Large intestine (tissue), 3 donors: ENCODE results near the gene PRDM16. TPM values are rescaled to one million over a fixed set of nuclear protein-coding genes. Genes with fewer than 3 reads are reported as not detected.

Experiments
- DNase-seq, 2 donors: peaks; one replicate each; pipeline versions ENCODE4 v3.0.0 to v3.0.0-alpha.2; 2013
- H3K27ac ChIP-seq: one replicate; pipeline ENCODE4 v1.5.1; 2013; ENCODE audit warnings: low read length
- H3K27me3 ChIP-seq: 2 replicates; pipeline ENCODE4 v1.6.1; 2013; ENCODE audit warnings: low read length; ENCODE audit not compliant: control insufficient read depth, insufficient read depth
- H3K36me3 ChIP-seq: 2 replicates; pipeline ENCODE4 v1.6.1; 2013; ENCODE audit warnings: low read length; ENCODE audit not compliant: control insufficient read depth, insufficient read depth
- H3K4me1 ChIP-seq: one replicate; pipeline ENCODE4 v1.6.1; 2013; ENCODE audit warnings: low read length; ENCODE audit not compliant: control insufficient read depth, insufficient read depth
- H3K4me3 ChIP-seq: one replicate; pipeline ENCODE4 v1.5.1; 2013; ENCODE audit warnings: low read length
- H3K9me3 ChIP-seq: one replicate; pipeline ENCODE4 v1.6.1; 2013; ENCODE audit warnings: mild to moderate bottlenecking, low read depth, low read length, moderate library complexity; ENCODE audit not compliant: control insufficient read depth
- WGBS: methylation state at CpG from one replicate; pipeline ENCODE4 v1.1.5; 2013; ENCODE audit warnings: low lambda C conversion rate; ENCODE audit not compliant: insufficient coverage; 5-methylcytosine and 5-hydroxymethylcytosine counted together
- polyA plus RNA-seq: library from polyadenylated mRNA; unstranded; fragments of 120-200 nt; gene quantifications from one replicate; pipeline ENCODE4 v1.2.1, GENCODE V29; 2013

PRDM16 gene
- polyA plus RNA-seq, 1 donor = 20.6 TPM

DNA sequence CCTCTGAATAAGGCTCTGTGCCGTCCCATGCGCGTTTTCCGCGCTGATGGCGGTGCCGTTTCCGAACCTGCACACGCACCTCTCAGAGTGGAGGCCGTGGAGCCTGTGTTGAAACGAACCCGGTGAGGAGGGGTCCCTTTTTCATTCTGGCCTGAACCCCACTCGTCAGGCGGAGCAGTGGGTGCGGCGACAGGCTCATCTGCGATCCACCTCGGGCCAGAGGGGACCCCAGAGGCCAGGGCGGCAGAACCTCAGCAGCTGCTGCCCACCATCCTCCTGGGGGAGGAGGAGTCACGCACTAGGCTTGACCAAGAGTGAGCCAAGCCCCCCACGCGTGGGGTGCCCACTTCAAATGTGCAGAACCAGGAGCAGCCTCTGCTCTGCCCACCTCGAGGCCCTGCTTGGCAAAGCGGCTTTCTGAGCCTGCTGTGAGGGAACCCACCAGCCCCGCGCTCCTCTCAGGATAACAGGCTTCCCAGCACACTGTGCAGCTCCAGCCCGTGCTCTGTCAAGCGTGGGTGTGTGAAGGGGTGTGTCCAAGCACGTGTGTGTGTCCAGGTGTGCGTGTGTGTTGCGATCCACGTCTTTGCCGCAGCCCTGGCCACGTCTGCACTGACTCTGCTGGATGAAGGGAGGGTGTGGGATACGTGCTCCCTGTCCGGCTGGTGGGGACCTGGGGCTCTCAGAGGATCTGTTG, 6.8 kb downstream of the PRDM16 start:
- no peak for DNase-seq
- Histone ChIP-seq H3K36me3 (no peaks in the 10 kb centered on the region), H3K27me3 (peaks cover 61% of the 10 kb centered on the region), H3K4me1 (no peaks in the 10 kb centered on the region), H3K27ac (no peak overlapping the region), H3K9me3 (peaks cover 11% of the 10 kb centered on the region), H3K4me3 (no peak overlapping the region)
- no CpG with 5 or more reads among the region's 36 CpGs for WGBS

DNA sequence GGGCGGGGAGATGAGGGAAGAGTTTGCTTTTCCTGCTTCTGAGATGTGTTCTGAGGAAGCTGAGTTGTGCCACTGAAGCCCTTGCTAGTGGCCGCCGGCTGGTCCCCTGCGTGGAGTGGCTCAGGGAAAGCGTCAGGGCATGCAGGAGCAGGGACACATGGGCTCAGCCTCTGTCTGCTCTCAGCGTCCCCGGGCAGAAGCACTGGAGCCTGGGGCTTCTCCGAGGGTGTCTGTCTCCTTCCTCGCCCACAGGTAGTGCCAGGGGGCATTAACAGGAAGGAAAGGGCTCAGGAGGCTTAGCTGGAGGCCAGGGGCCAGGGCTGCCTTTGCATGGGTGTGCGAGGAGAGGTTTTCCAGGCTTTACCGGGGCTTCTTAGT, 7.3 kb downstream of the PRDM16 start:
- H3K4me3 ChIP-seq = no peak overlapping the region
- no peak overlapping the region for H3K27ac ChIP-seq
- no peaks in the 10 kb centered on the region for H3K4me1 ChIP-seq
- peaks cover 7% of the 10 kb centered on the region for H3K9me3 ChIP-seq
- H3K27me3 ChIP-seq = peaks cover 55% of the 10 kb centered on the region
- no CpG with 5 or more reads among the region's 11 CpGs for WGBS
- no peak for DNase-seq
- H3K36me3 ChIP-seq = no peaks in the 10 kb centered on the region

- Histone ChIP-seq H3K4me3 (no peak overlapping the region), H3K9me3 (peaks cover 7% of the 10 kb centered on the region), H3K4me1 (no peaks in the 10 kb centered on the region), H3K36me3 (no peaks in the 10 kb centered on the region), H3K27ac (no peak overlapping the region), H3K27me3 (peaks cover 48% of the 10 kb centered on the region)
- DNase-seq = no peak
- WGBS = no CpG with 5 or more reads among the region's 9 CpGs
Observed at GRCh38 chr1:3077081-3077480, 8.1 kb downstream of the PRDM16 start.

DNA sequence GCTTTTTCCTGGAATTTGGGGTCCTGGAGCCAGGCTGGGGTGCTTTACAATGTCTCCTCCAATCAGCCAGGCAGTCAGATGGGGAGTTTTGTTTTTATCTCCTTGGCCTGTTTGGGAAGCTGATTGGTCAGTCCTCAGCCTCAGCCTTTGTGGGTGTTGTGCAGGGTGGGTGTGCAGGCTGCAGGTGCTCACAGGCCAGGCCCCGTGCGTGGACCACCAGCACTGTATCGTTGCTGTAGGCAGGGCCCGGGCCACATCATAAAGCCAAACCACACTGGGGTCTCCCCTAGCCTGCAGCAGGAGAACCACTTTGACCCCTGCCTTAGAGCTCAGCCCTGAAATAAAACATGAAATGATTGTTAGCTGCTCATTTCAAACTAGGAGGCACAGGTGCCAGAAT, 8.6 kb downstream of the PRDM16 start:
- no peaks in the 10 kb centered on the region for H3K36me3 ChIP-seq

GRCh38 chr1:3078430-3078861, 9.4 kb downstream of the PRDM16 start:
- H3K36me3 ChIP-seq = no peaks in the 10 kb centered on the region
- no peaks in the 10 kb centered on the region for H3K9me3 ChIP-seq
- no peak for DNase-seq
- H3K27me3 ChIP-seq = peaks cover 35% of the 10 kb centered on the region
- no peak overlapping the region for H3K4me3 ChIP-seq
- WGBS = no CpG with 5 or more reads among the region's 15 CpGs
- H3K4me1 ChIP-seq = no peaks in the 10 kb centered on the region
- H3K27ac ChIP-seq = no peak overlapping the region

More for the DNA sequence above, 8.6 kb downstream of the PRDM16 start:
- no peak overlapping the region for H3K4me3 ChIP-seq
- H3K4me1 ChIP-seq = no peaks in the 10 kb centered on the region
- no CpG with 5 or more reads among the region's 4 CpGs for WGBS
- H3K27ac ChIP-seq = no peak overlapping the region
- peaks cover 6% of the 10 kb centered on the region for H3K9me3 ChIP-seq
- H3K27me3 ChIP-seq = peaks cover 43% of the 10 kb centered on the region
- no peak for DNase-seq

- DNase-seq = no peak
- Histone ChIP-seq H3K27ac (no peak overlapping the region), H3K9me3 (no peaks in the 10 kb centered on the region), H3K27me3 (peaks cover 31% of the 10 kb centered on the region), H3K36me3 (no peaks in the 10 kb centered on the region), H3K4me3 (no peak overlapping the region), H3K4me1 (no peaks in the 10 kb centered on the region)
- no CpG with 5 or more reads among the region's 24 CpGs for WGBS
Observed at GRCh38 chr1:3078871-3079270, 9.9 kb downstream of the PRDM16 start.

DNA sequence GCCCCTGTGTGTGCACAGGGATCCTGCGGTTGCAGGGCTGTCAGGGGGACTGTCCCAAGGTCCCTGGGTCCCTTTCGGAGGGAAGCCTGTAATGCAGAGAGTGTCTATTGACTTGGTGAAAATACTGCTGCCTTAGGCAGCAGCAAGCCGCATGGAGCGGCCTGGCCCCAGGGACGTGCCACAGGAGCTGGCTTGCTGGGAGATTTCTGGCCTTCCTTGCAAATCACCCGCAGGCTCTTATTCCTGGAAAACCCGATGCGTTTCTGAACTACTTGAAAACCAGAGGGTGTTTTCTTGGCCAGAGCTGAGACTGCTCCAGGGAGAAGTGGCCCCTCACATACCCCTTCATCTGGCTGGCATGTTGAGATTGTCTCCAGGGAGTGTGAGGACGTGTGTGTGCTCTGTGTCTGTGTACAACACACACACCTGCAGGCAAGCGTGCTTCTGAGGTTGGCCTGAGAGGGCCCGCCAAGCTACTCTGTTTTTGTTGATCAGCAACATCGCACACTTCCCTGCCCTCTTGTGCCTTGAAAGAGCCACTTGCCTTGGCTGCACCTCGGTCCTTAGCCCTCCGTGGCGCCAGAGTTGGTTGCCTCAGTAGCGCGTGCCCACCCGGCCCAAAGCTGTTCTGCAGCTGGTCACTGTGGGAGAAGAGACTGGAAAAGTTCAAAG, 10.5 kb downstream of the PRDM16 start:
- DNase-seq = no peak
- Histone ChIP-seq H3K9me3 (no peaks in the 10 kb centered on the region), H3K27me3 (peaks cover 25% of the 10 kb centered on the region), H3K4me3 (no peak overlapping the region), H3K27ac (no peak overlapping the region), H3K4me1 (no peaks in the 10 kb centered on the region), H3K36me3 (no peaks in the 10 kb centered on the region)
- WGBS = no CpG with 5 or more reads among the region's 18 CpGs

GRCh38 chr1:3080053-3080955, 11.3 kb downstream of the PRDM16 start:
- DNase-seq = no peak
- 90% methylated on average over 4 of the region's 41 CpGs for WGBS
- no peaks in the 10 kb centered on the region for H3K36me3 ChIP-seq
- H3K27ac ChIP-seq = no peak overlapping the region
- peaks cover 20% of the 10 kb centered on the region for H3K27me3 ChIP-seq
- H3K4me1 ChIP-seq = no peaks in the 10 kb centered on the region
- H3K9me3 ChIP-seq = no peaks in the 10 kb centered on the region
- H3K4me3 ChIP-seq = no peak overlapping the region

DNA sequence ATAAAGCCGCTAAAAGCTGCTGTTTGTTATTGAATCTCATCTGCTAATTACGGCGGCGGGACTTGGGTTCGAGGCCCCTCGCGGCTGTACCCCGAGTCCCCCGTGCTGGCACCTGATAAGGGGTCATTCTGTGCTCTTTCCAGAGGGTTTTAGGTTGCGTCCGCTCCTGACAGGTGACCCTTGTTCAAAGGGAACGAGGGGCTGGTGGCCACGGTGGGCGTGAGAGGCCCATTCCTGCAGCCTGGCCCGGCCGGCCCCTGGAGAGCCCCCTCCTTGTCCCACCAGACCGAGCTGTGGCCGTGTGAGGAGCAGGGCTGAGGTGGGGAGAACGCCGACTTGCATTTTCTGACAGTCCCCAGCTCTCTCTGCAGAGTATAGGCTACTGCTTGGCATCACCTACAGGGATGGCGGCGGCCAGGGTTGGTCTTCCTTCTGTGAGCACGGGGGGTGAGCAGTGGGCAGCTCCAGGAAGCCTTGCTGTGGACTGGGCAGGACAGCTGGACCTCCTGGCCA, 12.2 kb downstream of the PRDM16 start:
- Histone ChIP-seq H3K9me3 (no peaks in the 10 kb centered on the region), H3K4me3 (no peak overlapping the region), H3K4me1 (no peaks in the 10 kb centered on the region), H3K36me3 (no peaks in the 10 kb centered on the region), H3K27me3 (peaks cover 12% of the 10 kb centered on the region), H3K27ac (no peak overlapping the region)
- no peak for DNase-seq
- no CpG with 5 or more reads among the region's 23 CpGs for WGBS

- Histone ChIP-seq H3K4me3 (no peak overlapping the region), H3K27ac (no peak overlapping the region), H3K36me3 (no peaks in the 10 kb centered on the region), H3K9me3 (no peaks in the 10 kb centered on the region), H3K27me3 (peaks cover 6% of the 10 kb centered on the region), H3K4me1 (no peaks in the 10 kb centered on the region)
- no CpG with 5 or more reads among the region's 8 CpGs for WGBS
- no peak for DNase-seq
Observed at GRCh38 chr1:3082051-3082450, 13.0 kb downstream of the PRDM16 start.
